GM23338 (cell line): ENCODE data around the gene TIMM10.

Experiments used
- CREB1 ChIP-seq: fragments of 250-450 bp; sonication (Bioruptor Pico); IDR thresholded peaks from 2 replicates; pipeline ENCODE4 v1.5.0; 2020; ENCODE audit warnings: low read depth, mild to moderate bottlenecking, moderate library complexity
- CTCF ChIP-seq, 2 experiments: fragments of 200-600 bp in 1 of 2; sonication (generic) in 1 of 2; conservative IDR thresholded peaks; 2 replicates each; pipeline versions ENCODE4 v1.5.1 to v1.6.1; 2016 to 2017; ENCODE audit warnings: antibody characterized with exemption in 2 of 2, low read depth in 2 of 2, mild to moderate bottlenecking in 2 of 2, moderate library complexity in 1 of 2
- ETS1 ChIP-seq: IDR thresholded peaks from 2 replicates; pipeline ENCODE4 v1.6.1; 2016; ENCODE audit warnings: antibody characterized with exemption
- EZH2 ChIP-seq: fragments of 200-600 bp; sonication (generic); IDR thresholded peaks from one replicate; pipeline ENCODE4 v1.8.0; 2017; ENCODE audit warnings: antibody characterized with exemption, mild to moderate bottlenecking, low read depth; ENCODE audit not compliant: unreplicated experiment
- EZH2phosphoT487 ChIP-seq: fragments of 200-600 bp; sonication (generic); IDR thresholded peaks from one replicate; pipeline ENCODE4 v1.8.1; 2018; ENCODE audit warnings: antibody characterized with exemption; ENCODE audit not compliant: unreplicated experiment
- JUNB ChIP-seq: IDR thresholded peaks from one replicate; pipeline ENCODE4 v1.6.1; 2016; ENCODE audit warnings: antibody characterized with exemption; ENCODE audit not compliant: unreplicated experiment
- NANOG ChIP-seq: IDR thresholded peaks from 2 replicates; pipeline ENCODE4 v1.6.1; 2016; ENCODE audit warnings: antibody characterized with exemption, borderline replicate concordance
- POLR2AphosphoS5 ChIP-seq: IDR thresholded peaks from 2 replicates; pipeline ENCODE4 v1.6.1; 2016; ENCODE audit warnings: antibody characterized with exemption, low read depth
- REST ChIP-seq: IDR thresholded peaks from one replicate; pipeline ENCODE4 v1.6.1; 2018; ENCODE audit warnings: antibody characterized with exemption; ENCODE audit not compliant: unreplicated experiment
- STAT1 ChIP-seq: IDR thresholded peaks from one replicate; pipeline ENCODE4 v1.6.1; 2016; ENCODE audit warnings: antibody characterized with exemption; ENCODE audit not compliant: unreplicated experiment
- ZNF114 ChIP-seq: fragments of 250-450 bp; sonication (Bioruptor Pico); IDR thresholded peaks from 2 replicates; pipeline ENCODE4 v1.5.0; 2020; ENCODE audit warnings: mild to moderate bottlenecking, moderate library complexity
- ZNF331 ChIP-seq: fragments of 250-450 bp; sonication (Bioruptor Pico); IDR thresholded peaks from 2 replicates; pipeline ENCODE4 v1.5.0; 2020; ENCODE audit warnings: low read depth, mild to moderate bottlenecking, moderate library complexity
- ZNF462 ChIP-seq: fragments of 250-450 bp; sonication (Bioruptor Pico); IDR thresholded peaks from 2 replicates; pipeline ENCODE4 v1.5.0; 2020; ENCODE audit warnings: mild to moderate bottlenecking, moderate library complexity

- no peak for TF ChIP-seq EZH2
- TF ChIP-seq REST = no peak
- no peak for TF ChIP-seq CTCF (conservative IDR thresholded peaks at IDR 0.05; ENCODE audit: low read depth in 2 of 2)
- TF ChIP-seq POLR2AphosphoS5 = no peak
- no peak for TF ChIP-seq ZNF331 (CRISPR knock-in tag)
- no peak for TF ChIP-seq ETS1
- TF ChIP-seq EZH2phosphoT487 = no peak
- no peak for TF ChIP-seq ZNF114 (CRISPR knock-in tag)
- no peak for TF ChIP-seq CREB1 (CRISPR knock-in tag)
- TF ChIP-seq JUNB = no peak
- TF ChIP-seq NANOG = no peak
- no peak for TF ChIP-seq STAT1
- TF ChIP-seq ZNF462 (CRISPR knock-in tag) = no peak
These were observed 48.4 kb downstream of the TIMM10 start for GRCh38 chr11:57481915-57482781.
